Hematopoietic multipotent progenitor cell (in vitro differentiated cells): ENCODE data around the gene PKMYT1. TPM values are rescaled to one million over a fixed set of nuclear protein-coding genes. Genes with fewer than 3 reads are reported as not detected.

Experiments
- small RNA-seq: library from RNA; depleted of rRNA; stranded (forward); fragments of <200 nt; gene quantifications from one replicate; pipeline ENCODE3, GENCODE V24; 2012
- total RNA-seq: library from RNA; depleted of rRNA; stranded (reverse); fragments of >200 nt; gene quantifications from one replicate; pipeline ENCODE4 v1.2.3, GENCODE V29; 2012

Gene PKMYT1
- total RNA-seq, 1 donor = 7.3 TPM

Small RNA genes lying within 50 kb of the gene (small RNA-seq; reads per million reads assigned to genes)
- not detected for gene LINC00514

Other genes with a start within 250 kb of the PKMYT1 start
- gene SRRM2, start 227.8 kb downstream of the PKMYT1 start, total RNA-seq = 130 TPM
- 263 TPM for gene ELOB, start 203.2 kb downstream of the PKMYT1 start, total RNA-seq
- gene PRSS33, start 192.9 kb downstream of the PKMYT1 start, total RNA-seq = not detected
- gene PRSS41, start 182.0 kb downstream of the PKMYT1 start, total RNA-seq = 0.27 TPM
- gene PRSS21, start 163.2 kb downstream of the PKMYT1 start, total RNA-seq = 27.2 TPM
- 4.3 TPM for gene ZG16B, start 150.1 kb downstream of the PKMYT1 start, total RNA-seq
- gene PRSS22, start 122.3 kb downstream of the PKMYT1 start, total RNA-seq = not detected
- 54.1 TPM for gene FLYWCH2, start 97.2 kb downstream of the PKMYT1 start, total RNA-seq
- gene FLYWCH1, start 68.5 kb downstream of the PKMYT1 start, total RNA-seq = 28.3 TPM
- under 0.01 TPM for gene KREMEN2, start 16.2 kb downstream of the PKMYT1 start, total RNA-seq
- gene PAQR4, start 11.1 kb downstream of the PKMYT1 start, total RNA-seq = 19.4 TPM
- gene CLDN9, start 32.5 kb upstream of the PKMYT1 start, total RNA-seq = 0.27 TPM
- gene CLDN6, start 37.7 kb upstream of the PKMYT1 start, total RNA-seq = 0.27 TPM
- gene TNFRSF12A, start 39.9 kb upstream of the PKMYT1 start, total RNA-seq = 7.8 TPM
- gene HCFC1R1, start 43.5 kb upstream of the PKMYT1 start, total RNA-seq = 17.8 TPM
- gene THOC6, start 43.6 kb upstream of the PKMYT1 start, total RNA-seq = 45.0 TPM
- gene BICDL2, start 56.5 kb upstream of the PKMYT1 start, total RNA-seq = not detected
- 0.27 TPM for gene MMP25, start 66.1 kb upstream of the PKMYT1 start, total RNA-seq
- gene IL32, start 85.2 kb upstream of the PKMYT1 start, total RNA-seq = 0.54 TPM
- gene ZSCAN10, start 118.8 kb upstream of the PKMYT1 start, total RNA-seq = under 0.01 TPM
- gene ZNF205, start 132.1 kb upstream of the PKMYT1 start, total RNA-seq = 4.8 TPM
- gene ZNF213, start 154.6 kb upstream of the PKMYT1 start, total RNA-seq = 7.0 TPM
- gene OR1F1, start 207.8 kb upstream of the PKMYT1 start, total RNA-seq = not detected